ENCODE data around the gene SERPINH1.

SERPINH1 gene

GRCh38 chr11:75557666-75558494 is 4.2 kb upstream of the SERPINH1 start:
- DNase-seq = no peak

DNA sequence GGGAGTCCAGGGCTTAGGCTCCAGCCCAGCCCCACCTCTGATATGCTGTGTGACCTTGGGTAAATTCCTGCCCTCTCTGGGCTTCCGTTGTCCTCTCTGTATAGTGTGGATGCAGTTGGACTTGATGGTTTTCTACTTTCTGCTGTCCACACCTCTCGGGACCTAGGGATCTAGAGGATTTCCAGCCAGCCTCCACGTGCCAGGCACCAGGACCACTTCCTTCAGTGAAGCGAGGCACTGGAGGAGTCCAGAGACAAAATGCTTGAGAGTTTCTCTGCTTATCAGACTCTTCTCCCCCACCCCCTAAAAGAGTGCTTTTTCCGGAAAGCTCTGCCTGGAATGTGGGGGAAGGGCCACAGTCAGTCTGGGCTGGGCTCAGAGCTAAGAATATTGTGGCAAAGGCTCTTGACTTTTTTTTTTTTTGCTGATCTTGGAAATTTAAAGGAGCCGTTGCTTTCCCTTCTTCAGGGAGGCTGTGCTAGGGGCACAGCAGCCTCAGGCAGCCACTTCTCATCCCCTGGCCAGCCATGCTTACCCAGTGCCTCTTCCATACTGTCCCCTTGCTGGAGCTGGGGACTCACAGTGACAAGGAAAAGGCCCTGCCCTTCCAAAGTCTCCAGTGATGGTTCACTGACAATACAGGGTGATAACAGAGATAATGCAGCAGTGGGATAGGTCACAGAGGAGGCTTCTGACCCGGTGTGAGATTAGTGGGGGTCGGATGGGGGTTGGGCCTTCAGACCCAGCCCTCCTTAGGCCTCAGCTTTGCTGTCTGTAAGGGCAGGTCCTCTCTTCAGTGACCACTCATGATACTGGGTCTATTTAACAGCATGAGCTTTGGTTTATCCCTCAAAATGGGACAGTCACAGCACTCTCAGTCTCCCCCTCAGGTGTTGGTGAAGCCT is 2.9 kb upstream of the SERPINH1 start:
- DNase-seq = no peak

- no peak for DNase-seq
Measured at GRCh38 chr11:75560644-75561043, 1.4 kb upstream of the SERPINH1 start.

- no peak for DNase-seq
Measured at GRCh38 chr11:75561426-75562047, 516 bp upstream of the SERPINH1 start.

DNA sequence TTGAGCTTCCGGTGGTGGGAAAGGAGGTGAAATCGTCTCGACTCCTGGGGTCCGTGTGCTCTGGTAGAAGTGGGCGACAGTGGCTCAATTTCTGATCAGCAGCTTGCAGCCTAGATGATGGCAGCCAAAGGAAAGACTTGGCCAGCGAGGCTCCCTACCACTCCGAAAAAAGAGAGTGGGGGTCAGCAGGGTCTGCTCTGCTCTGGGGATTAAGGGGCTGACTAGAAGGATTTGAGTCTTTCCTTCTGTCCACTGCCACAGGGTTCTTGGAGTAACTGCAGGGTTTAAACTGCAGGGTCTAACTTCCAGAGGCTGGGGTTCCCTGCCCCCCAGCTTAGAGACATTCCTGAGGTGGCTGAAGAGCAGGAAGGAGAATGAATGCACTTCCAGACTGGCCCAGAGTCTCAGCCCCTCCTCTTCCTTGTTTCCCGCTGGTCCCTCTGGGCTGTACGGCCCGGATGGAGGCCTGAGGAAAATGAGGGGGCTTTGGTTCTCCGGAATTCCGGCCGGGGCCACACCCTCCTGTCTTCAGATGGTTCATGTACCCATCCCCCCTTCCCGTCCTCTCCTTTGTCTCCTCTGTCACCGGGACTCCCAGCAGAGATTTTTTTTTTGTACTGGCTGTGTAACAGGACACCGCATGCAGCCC is 907 bp downstream of the SERPINH1 start:
- DNase-seq = no peak

DNA sequence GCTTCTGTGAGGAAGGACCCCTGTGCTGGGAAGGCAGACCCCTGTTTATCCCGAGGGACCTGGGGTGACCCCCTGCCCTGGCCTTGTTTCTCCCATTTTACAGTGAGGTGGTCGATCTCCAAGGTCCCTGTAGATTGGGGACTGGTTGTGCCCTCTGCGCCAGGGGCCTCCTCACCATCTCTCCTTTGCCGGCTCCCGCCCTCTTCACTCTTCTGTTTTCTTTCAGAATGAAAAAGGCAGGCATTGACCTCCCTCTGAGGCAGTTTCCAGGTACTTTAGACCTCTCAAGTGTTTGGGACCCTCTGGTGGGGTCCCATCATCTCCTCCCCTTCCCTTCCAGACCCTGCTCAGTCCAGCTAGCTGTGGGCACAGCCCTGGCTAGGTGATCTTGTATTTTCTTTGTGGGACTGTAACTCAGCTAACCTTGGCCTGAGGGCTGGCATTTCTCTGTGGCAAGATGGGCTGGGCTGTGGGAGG is 1.5 kb downstream of the SERPINH1 start:
- no peak for DNase-seq

DNA sequence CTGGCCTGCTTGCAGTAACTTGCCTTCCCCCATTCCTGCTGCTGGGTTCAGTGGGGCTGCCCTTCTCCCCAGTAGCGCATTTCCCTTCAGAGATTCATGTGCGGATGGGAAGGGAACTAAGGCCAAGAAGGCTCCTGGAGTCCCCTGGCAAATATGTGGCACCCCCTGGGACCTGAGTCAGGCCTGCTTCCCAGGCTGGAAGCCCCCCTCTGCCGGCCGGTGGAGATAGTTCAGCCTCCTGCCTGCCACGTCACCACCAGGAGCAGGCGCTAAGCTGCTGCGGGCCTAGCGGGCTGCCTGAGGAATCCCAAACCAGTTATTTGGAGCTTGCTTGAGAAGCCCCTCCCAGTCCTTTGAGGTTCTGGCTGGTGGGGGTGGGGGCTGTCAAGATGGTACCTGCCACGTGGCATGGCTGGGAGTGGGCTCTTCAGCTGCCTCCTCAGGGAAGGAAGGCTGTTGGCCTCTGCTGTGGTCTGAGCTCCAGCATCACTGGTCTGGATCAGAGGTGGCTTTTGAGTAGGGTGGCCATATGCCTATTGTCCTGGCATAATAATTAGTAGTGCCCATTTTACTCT is 2.0 kb downstream of the SERPINH1 start:
- no peak for DNase-seq

DNA sequence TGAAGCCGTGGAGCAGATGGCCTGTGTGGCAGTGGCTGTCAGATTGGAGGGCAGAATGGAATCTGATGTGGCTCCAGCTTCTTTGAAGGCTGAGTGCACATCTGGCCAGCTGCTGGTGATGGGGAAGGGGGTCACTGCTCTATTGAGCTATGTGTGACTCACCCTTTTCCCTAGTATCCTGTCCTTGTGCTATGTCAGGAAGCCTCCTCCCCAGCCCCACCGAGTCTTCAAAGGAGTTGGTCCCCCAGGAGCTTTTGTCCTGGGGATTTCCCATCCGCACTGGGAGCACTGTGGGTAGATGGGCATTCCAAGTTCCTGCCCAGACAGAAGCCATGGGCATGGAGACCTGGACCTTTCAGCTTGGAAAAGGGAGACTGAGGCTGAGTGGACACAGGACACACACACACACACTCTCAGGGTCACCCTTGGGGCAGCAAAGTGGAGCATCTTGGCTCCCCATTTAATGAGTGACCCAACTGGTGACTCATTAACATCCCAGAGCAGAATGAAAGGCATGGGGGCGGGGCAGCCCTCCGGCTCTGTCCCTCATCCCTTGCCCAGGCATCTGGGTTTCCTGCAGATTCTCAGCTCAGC is 3.3 kb downstream of the SERPINH1 start:
- no peak for DNase-seq

- DNase-seq = no peak
Measured at GRCh38 chr11:75565916-75566762, 4.1 kb downstream of the SERPINH1 start.

DNA sequence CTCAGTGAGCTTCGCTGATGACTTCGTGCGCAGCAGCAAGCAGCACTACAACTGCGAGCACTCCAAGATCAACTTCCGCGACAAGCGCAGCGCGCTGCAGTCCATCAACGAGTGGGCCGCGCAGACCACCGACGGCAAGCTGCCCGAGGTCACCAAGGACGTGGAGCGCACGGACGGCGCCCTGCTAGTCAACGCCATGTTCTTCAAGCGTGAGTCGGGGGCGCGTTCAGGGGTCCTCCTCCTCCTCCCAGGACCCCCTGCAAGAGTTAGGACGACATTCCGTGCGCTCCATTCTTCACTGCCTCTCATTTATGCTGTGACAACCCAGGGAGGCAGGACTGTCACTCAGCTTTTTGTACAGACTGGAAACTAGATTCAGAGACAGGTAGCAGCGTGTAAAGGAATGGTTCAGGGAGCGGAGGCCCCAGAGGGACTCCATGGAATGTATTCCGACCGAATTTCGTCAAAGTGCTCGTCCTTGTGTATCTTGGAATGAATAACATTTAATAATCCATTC is 4.8 kb downstream of the SERPINH1 start:
- DNase-seq = no peak

GRCh38 chr11:75567971-75568370 is 5.9 kb downstream of the SERPINH1 start:
- no peak for DNase-seq

- no peak for DNase-seq
Measured at GRCh38 chr11:75568616-75569219, 6.7 kb downstream of the SERPINH1 start.

DNA sequence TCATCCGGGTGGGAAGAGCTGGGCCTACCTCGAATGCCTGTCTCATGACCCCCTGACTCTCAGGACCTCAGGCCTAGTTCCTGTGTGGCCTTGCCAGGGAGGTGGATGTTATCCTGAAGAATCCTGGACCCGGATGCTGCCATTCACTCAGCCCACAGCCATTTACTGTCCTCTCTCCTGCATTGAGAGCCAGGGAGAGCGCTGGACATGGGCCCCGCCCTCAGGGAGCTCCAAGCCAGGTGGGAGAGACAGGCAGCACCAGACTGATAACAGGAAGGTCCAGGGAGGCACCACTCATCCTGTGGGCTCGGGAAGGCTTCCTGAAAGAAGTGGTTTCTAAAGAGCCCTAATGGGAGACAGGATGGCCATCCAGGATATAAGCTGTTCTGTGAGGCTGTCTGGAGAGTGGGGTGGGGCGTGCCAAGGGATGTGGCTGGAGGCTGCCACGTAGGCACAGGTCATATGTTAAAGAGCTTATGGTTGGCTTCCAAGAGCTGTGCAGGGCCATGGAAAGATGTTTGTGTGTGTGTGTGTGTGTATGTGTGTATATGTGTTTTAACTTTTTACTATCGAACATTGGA is 8.6 kb downstream of the SERPINH1 start:
- DNase-seq = no peak

DNA sequence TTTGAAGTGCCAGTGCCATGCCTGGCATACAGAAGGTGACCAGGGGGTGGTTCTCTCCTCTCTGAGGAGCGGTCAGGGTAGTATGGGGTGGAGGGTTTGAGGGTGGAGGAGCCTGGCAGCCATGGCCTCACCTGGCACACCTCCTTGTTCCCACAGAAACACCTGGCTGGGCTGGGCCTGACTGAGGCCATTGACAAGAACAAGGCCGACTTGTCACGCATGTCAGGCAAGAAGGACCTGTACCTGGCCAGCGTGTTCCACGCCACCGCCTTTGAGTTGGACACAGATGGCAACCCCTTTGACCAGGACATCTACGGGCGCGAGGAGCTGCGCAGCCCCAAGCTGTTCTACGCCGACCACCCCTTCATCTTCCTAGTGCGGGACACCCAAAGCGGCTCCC is 9.6 kb downstream of the SERPINH1 start:
- DNase-seq = no peak

- DNase-seq = no peak
Measured at GRCh38 chr11:75572744-75573143, 10.7 kb downstream of the SERPINH1 start.

DNA sequence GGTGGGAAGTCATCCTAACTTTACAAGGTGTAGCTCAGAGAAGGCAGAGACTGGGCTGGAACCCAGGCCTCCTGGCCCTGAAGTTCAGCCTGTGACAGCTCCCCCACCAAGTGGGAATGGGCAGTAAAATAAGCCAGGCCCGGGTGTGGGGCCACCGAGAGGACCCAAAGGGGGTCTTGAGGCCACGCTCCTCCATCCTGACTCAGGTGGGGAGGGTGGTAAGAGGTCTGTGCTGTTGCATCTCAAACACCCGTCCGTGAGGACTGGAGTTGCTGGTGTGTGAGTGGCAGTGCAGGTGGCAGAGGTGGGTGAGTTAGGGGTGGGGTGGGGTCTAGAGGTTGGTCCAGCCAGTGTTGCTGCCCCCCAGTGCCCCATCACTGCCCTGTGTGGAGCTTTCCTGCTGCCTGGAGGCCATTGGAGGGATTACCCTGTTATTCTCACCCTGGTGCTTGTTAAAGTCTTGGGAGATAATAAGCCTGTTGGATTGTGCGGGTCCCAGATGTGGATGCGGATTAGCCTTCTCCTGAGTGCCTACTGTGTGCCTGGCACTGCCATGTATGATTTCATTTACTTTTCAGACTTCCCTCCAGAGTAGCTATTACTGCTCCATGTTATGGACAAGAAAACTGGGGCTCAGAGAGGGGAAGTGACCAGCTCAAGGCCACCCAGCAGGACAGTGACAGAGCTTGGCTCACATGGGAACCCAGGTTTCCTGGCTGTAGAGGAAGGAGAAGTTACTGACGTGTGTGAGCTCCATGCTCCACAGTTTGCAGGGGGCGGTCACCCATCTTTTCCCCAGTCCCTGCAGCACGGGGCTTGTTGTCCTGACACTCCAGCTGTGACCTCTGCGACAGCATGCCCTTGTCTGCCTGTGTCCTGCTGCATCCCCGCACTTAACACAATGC is 12.9 kb downstream of the SERPINH1 start:
- DNase-seq = no peak

- no peak for DNase-seq
Measured at GRCh38 chr11:75576017-75576416, 14.0 kb downstream of the SERPINH1 start.

GRCh38 chr11:75576499-75576918 is 14.5 kb downstream of the SERPINH1 start:
- DNase-seq = no peak

DNA sequence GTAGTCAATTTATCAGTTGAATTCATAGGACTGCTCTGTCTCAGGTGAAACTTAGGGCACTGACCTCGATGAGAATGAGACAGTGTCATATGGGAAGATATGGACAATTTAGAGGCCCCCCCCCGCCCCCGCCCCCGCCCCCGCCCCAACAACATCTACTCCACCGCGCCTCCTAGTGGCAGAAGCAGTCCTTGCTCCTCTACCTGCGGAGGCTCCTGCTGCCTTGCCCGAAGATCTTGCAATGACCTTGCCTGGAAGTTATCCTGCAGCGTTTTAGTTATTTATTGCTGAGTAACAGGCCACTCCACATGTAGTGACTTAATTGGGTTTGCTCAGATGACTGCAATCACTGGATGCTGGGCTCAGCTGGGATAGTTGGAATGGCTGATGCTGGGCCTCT is 15.2 kb downstream of the SERPINH1 start:
- peak; percentile 2 for DNase-seq
